GM12892 (cell line): ENCODE results near the gene GIMAP6.
"Not testable (repeated sequence)": the region's sequence is repeated elsewhere in the genome, so short reads cannot be mapped to it uniquely, and the experiment has no call there.

ENCODE experiments used
- POLR2A ChIP-seq: IDR thresholded peaks from 2 replicates; pipeline ENCODE4 v1.6.1; 2011; ENCODE audit warnings: low read depth, low read length, control low read depth
- POLR2AphosphoS5 ChIP-seq: IDR thresholded peaks from 2 replicates; pipeline ENCODE4 v1.6.1; 2011; ENCODE audit warnings: low read depth, low read length, control low read depth
- TAF1 ChIP-seq: IDR thresholded peaks from 2 replicates; pipeline ENCODE4 v1.6.1; 2011; ENCODE audit warnings: low read depth, mild to moderate bottlenecking, control low read depth, low read length, borderline replicate concordance

GRCh38 chr7:150614426-150614825, 17.8 kb downstream of the GIMAP6 start:
- TF ChIP-seq POLR2A, TAF1, POLR2AphosphoS5: not testable (repeated sequence)
